ENCODE measurements around the gene PTPN1.
A peak's percentile ranks its signal among the peaks of the same experiment; 100 is the strongest.

Gene PTPN1

DNA sequence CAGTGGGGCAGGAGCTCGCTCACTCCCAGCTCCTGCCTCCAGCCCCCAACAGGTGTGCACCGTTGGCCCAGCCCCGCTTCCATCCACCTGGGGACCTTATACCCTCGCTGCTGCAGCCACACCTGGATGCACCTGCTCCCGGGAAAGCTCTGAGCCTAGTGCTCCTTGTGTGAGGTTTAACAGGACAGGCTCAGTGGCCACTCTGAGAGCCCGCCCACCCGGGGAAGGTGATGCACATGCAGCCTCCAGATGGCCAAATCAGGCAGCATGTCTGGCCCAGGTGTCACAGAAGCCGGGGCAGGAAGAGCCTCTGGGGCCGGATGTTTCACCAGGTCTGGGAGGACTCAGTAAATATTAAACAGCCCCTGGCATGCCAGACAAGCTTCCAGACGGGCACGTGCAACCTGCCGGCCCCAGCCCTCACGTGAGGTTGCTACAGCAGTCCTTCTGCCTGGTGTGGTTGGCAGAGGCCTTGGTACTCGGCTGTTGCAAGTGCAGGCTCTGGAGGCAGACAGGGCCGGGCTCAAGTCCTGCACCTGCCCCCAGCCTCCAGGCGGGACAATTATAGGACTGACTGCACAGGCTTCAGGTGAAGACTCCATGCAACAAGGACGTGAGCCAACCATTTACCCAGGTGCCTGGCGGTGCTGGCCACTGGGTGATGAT is 114.3 kb downstream of the PTPN1 start:
- 91 to 94% methylated on average over 18 of the region's 18 CpGs for WGBS, 2 experiments
- H3K27ac ChIP-seq (ENCODE audit: insufficient read depth, low read depth, low read length, poor library complexity, severe bottlenecking): no peak overlapping the region
- no peaks in the 10 kb centered on the region for H3K27me3 ChIP-seq (ENCODE audit: control insufficient read depth, insufficient read depth, low read length, poor library complexity, severe bottlenecking)
- H3K4me3 ChIP-seq (ENCODE audit: insufficient read depth, low read depth, low read length): no peak overlapping the region
- H3K36me3 ChIP-seq (ENCODE audit: control insufficient read depth, insufficient read depth, low read length): no peaks in the 10 kb centered on the region
- H3K4me1 ChIP-seq (ENCODE audit: control insufficient read depth, insufficient read depth, low read length): peaks cover 17% of the 10 kb centered on the region
- H3K9me3 ChIP-seq (ENCODE audit: control insufficient read depth, low read length): no peaks in the 10 kb centered on the region

DNA sequence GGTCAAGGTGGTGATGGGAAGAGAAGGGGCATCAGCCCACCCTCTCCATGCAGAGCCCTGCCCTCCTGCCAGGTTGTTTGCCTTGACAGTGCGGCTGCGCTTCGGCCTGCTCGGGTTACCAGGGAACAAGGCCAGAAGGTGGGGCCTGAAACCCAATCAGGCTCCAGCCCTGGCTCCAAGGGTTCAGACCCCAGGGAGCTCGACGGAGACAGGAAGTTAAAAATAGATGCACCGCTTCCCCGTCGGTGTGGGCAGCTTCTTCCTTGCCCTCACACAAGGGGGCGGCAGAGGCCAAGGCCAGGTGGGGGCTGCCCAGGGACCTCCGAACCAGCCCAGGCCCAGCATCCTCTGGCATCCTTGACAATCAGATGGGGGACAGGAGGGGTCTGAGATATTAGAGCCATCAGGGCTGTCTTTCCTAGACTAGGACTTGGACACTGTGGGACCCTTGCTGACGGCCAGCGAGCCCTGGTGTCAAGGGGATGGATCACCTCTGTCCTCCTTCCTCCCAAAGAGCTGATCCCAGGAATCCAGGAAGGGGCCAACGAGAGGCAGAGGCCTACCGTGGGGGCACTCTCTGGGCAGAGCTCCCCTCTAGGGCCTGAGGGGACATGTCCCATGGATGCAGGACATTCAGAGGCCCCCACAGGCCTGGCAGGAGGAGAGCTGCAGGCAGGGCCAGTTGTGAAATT is 115.9 kb downstream of the PTPN1 start:
- 41 to 42% methylated on average over 15 of the region's 15 CpGs for WGBS, 2 experiments
- Histone ChIP-seq H3K9me3 (ENCODE audit: control insufficient read depth, low read length) (no peaks in the 10 kb centered on the region), H3K36me3 (ENCODE audit: control insufficient read depth, insufficient read depth, low read length) (no peaks in the 10 kb centered on the region), H3K27me3 (ENCODE audit: control insufficient read depth, insufficient read depth, low read length, poor library complexity, severe bottlenecking) (no peaks in the 10 kb centered on the region), H3K4me1 (ENCODE audit: control insufficient read depth, insufficient read depth, low read length) (peaks cover 17% of the 10 kb centered on the region), H3K27ac (ENCODE audit: insufficient read depth, low read depth, low read length, poor library complexity, severe bottlenecking) (no peak overlapping the region), H3K4me3 (ENCODE audit: insufficient read depth, low read depth, low read length) (no peak overlapping the region)

DNA sequence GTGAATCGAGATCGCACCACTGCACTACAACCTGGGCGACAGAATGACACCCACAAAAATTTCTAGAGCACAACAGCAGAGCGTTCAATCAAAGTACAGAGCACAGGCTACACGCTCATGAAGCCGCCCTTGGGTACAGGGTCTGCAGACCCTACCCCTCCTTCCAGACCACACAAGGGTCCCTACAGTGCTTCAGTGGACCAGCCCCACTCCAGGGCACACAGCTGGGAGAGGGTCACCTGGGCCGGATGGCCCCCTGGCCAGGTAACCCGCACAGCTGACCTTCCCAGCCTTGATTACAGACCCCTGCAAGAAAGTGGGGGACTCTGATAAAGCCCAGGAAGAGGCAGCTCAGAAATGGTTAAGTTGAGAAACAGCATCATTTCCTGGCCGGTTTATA is 117.6 kb downstream of the PTPN1 start:
- Histone ChIP-seq H3K9me3 (ENCODE audit: control insufficient read depth, low read length) (no peaks in the 10 kb centered on the region), H3K36me3 (ENCODE audit: control insufficient read depth, insufficient read depth, low read length) (no peaks in the 10 kb centered on the region), H3K4me3 (ENCODE audit: insufficient read depth, low read depth, low read length) (no peak overlapping the region), H3K27me3 (ENCODE audit: control insufficient read depth, insufficient read depth, low read length, poor library complexity, severe bottlenecking) (no peaks in the 10 kb centered on the region), H3K4me1 (ENCODE audit: control insufficient read depth, insufficient read depth, low read length) (peaks cover 17% of the 10 kb centered on the region), H3K27ac (ENCODE audit: insufficient read depth, low read depth, low read length, poor library complexity, severe bottlenecking) (no peak overlapping the region)
- WGBS, 2 experiments: 86 to 88% methylated on average over 9 of the region's 9 CpGs

DNA sequence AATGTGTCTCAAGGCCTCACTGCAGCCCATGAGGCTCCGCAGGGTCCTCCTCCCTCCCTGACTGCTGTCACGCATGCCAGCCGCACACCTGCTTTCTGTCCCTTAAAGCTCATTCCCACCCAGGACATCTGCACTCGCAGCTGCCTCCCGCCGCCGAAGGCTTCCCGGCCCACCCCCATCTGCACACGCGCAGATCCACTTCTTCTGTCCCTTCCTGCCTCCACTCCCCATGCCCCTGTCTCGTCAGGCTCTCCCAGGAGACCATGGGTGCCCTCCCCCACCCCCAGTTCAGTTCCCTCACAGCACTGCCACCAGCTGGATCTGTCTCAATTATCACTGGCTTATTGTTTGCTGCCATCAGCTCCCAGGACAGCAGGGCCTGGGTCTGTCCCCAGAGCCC is 118.1 kb downstream of the PTPN1 start:
- Histone ChIP-seq H3K27me3 (ENCODE audit: control insufficient read depth, insufficient read depth, low read length, poor library complexity, severe bottlenecking) (no peaks in the 10 kb centered on the region), H3K4me1 (ENCODE audit: control insufficient read depth, insufficient read depth, low read length) (peaks cover 17% of the 10 kb centered on the region), H3K9me3 (ENCODE audit: control insufficient read depth, low read length) (no peaks in the 10 kb centered on the region), H3K4me3 (ENCODE audit: insufficient read depth, low read depth, low read length) (no peak overlapping the region), H3K27ac (ENCODE audit: insufficient read depth, low read depth, low read length, poor library complexity, severe bottlenecking) (peak overlapping the region; percentile 16), H3K36me3 (ENCODE audit: control insufficient read depth, insufficient read depth, low read length) (no peaks in the 10 kb centered on the region)
- WGBS, 2 experiments: 76% methylated on average over 11 of the region's 11 CpGs

DNA sequence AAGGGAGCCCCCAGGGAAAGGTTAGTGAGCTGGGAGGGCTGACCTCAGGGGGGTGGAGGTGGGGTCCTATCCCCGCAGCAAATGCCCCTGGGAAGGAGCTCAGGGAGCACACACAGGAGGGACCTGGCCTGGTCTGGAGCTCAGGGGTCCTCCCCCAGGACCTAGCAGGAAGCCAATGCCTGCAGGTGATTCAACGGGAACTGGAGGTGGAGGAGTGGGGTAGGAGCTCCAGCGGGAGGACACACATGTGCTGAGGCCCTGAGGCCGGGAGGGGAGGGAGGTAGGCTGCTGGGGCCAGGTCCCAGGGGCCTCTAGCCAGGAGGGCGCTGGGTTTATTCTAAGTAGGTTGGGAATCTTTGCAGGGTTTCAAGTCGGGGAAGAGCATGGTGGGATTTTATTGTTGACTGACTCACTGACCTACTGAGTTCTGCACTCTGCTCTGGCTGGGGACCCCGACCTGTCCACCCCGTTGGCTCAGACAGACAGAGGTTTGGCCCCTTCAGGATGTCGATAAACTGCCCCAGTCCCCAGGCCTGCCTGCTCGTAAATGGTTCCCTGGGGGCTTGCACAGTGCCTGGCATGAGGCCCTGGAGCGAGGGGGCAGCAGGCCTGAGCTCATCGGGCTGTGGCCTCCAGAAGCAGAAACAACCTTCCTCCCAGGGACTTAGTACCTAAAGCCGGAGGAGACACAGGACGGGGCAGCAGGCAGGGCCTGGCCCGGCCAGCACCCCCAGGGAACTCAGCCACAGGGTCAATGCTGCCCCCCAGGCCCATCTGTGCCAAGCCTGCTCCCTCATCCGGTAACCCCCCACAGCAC is 118.9 kb downstream of the PTPN1 start:
- whole genome bisulfite sequencing, 2 experiments: 87 to 88% methylated on average over 16 of the region's 16 CpGs
- H3K27me3 ChIP-seq (ENCODE audit: control insufficient read depth, insufficient read depth, low read length, poor library complexity, severe bottlenecking): no peaks in the 10 kb centered on the region
- H3K36me3 ChIP-seq (ENCODE audit: control insufficient read depth, insufficient read depth, low read length): no peaks in the 10 kb centered on the region
- H3K4me3 ChIP-seq (ENCODE audit: insufficient read depth, low read depth, low read length): no peak overlapping the region
- peaks cover 17% of the 10 kb centered on the region for H3K4me1 ChIP-seq (ENCODE audit: control insufficient read depth, insufficient read depth, low read length)
- H3K27ac ChIP-seq (ENCODE audit: insufficient read depth, low read depth, low read length, poor library complexity, severe bottlenecking): no peak overlapping the region
- no peaks in the 10 kb centered on the region for H3K9me3 ChIP-seq (ENCODE audit: control insufficient read depth, low read length)

DNA sequence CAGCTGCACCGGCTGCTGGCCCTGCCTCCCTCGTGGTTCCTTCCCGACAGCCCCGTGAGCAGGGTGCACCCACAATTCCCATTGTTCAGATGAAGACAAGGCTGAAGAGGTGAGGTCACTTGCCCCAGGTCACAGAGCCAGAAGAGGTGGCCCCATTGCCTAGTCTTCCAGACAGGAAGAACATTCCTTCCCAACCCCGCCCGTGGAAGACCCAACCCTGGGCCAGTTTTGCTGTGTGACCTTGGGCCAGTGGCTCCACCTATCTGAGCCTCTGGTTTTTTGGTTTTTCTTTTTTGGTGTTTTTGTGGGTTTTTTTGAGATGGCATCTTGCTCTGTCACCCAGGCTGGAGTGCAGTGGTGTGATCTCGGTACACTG is 119.5 kb downstream of the PTPN1 start:
- Histone ChIP-seq H3K27me3 (ENCODE audit: control insufficient read depth, insufficient read depth, low read length, poor library complexity, severe bottlenecking) (no peaks in the 10 kb centered on the region), H3K4me1 (ENCODE audit: control insufficient read depth, insufficient read depth, low read length) (peaks cover 17% of the 10 kb centered on the region), H3K4me3 (ENCODE audit: insufficient read depth, low read depth, low read length) (no peak overlapping the region), H3K36me3 (ENCODE audit: control insufficient read depth, insufficient read depth, low read length) (no peaks in the 10 kb centered on the region), H3K27ac (ENCODE audit: insufficient read depth, low read depth, low read length, poor library complexity, severe bottlenecking) (no peak overlapping the region), H3K9me3 (ENCODE audit: control insufficient read depth, low read length) (no peaks in the 10 kb centered on the region)
- WGBS, 2 experiments: 92 to 94% methylated on average over 7 of the region's 7 CpGs

DNA sequence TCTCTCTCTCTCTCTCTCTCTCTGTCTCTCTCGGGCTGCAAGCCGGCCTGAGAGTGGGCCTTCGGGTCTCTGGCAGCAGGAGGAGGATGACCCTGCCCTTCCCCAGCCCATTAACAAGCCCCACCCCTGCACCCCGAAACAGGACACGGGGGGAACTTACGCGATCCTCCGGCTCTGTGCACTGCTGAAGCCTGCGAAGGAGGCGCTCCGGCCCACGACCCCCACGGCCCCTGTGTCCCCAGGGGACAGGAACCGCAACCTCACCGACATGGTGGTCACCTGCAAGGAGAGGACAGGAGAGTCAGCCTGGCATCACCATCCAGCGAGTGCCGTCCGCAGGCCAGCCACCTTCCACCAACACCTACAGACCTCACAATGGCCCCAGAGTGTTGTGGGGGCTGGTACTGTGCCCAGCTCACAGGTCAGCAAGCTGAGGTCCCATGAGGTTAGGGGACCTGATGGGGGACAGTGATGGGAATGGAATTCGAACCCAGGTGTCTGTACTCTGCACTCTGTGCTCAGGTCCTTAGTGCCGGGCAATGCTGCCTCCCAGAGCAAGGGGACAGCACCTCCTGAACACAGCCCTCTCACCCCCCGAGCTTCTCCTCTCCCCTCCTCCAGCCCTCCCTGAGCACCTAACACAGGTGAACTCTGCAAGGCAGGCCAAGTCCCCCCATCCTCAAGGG is 120.5 kb downstream of the PTPN1 start:
- H3K9me3 ChIP-seq (ENCODE audit: control insufficient read depth, low read length): no peaks in the 10 kb centered on the region
- 93 to 94% methylated on average over 18 to 21 of the region's 21 CpGs for WGBS, 2 experiments

DNA sequence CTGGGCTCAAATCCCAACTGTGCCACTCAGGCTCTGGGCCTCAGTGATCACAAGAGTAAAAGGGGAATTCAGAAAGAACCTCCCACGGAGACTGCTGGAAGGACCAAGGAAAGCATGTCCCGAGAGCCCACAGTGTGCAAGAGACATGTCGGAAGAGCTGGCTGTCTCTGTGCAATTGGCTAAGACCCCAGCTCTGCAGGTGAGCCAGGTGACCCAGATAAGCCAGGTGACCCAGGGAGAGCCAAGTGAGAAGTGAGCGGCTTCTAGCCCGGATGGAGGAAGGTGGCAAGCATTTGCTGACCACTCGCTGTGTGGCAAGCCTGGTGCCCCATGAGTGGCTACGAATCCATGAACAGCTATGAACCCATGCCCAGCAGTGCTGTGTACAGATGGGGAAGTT is 122.1 kb downstream of the PTPN1 start:
- peaks cover 22% of the 10 kb centered on the region for H3K4me1 ChIP-seq (ENCODE audit: control insufficient read depth, insufficient read depth, low read length)
- 94 to 95% methylated on average over 7 of the region's 7 CpGs for WGBS, 2 experiments

More for the DNA sequence above, 120.5 kb downstream of the PTPN1 start:
- Histone ChIP-seq H3K27me3 (ENCODE audit: control insufficient read depth, insufficient read depth, low read length, poor library complexity, severe bottlenecking) (no peaks in the 10 kb centered on the region), H3K4me1 (ENCODE audit: control insufficient read depth, insufficient read depth, low read length) (peaks cover 17% of the 10 kb centered on the region), H3K27ac (ENCODE audit: insufficient read depth, low read depth, low read length, poor library complexity, severe bottlenecking) (no peak overlapping the region), H3K4me3 (ENCODE audit: insufficient read depth, low read depth, low read length) (no peak overlapping the region), H3K36me3 (ENCODE audit: control insufficient read depth, insufficient read depth, low read length) (no peaks in the 10 kb centered on the region)

DNA sequence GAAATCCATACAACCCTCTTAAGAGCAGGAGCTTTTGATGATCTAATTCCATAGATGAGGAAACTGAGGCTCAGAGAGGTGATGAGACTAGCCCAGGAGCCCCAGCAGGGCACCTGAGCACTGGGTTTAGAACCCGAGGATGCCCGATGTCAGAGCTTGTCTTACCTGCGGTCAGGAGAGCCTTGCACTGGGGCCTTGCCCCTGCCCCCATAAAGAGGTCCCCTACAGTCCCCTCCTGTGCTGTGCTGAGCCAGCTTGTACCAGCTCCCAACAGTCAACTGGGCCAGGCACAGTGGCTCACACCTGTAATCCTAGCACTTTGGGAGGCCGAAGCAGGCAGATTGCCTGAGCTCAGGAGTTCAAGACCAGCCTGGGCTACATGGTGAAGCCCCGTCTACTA is 122.5 kb downstream of the PTPN1 start:
- no peaks in the 10 kb centered on the region for H3K9me3 ChIP-seq (ENCODE audit: control insufficient read depth, low read length)
- peaks cover 24% of the 10 kb centered on the region for H3K4me1 ChIP-seq (ENCODE audit: control insufficient read depth, insufficient read depth, low read length)
- no peaks in the 10 kb centered on the region for H3K27me3 ChIP-seq (ENCODE audit: control insufficient read depth, insufficient read depth, low read length, poor library complexity, severe bottlenecking)
- no peak overlapping the region for H3K4me3 ChIP-seq (ENCODE audit: insufficient read depth, low read depth, low read length)
- H3K36me3 ChIP-seq (ENCODE audit: control insufficient read depth, insufficient read depth, low read length): no peaks in the 10 kb centered on the region
- no peak overlapping the region for H3K27ac ChIP-seq (ENCODE audit: insufficient read depth, low read depth, low read length, poor library complexity, severe bottlenecking)
- WGBS, 2 experiments: 91 to 92% methylated on average over 5 of the region's 5 CpGs

More for the DNA sequence above, 122.1 kb downstream of the PTPN1 start:
- Histone ChIP-seq H3K36me3 (ENCODE audit: control insufficient read depth, insufficient read depth, low read length) (no peaks in the 10 kb centered on the region), H3K9me3 (ENCODE audit: control insufficient read depth, low read length) (no peaks in the 10 kb centered on the region), H3K27me3 (ENCODE audit: control insufficient read depth, insufficient read depth, low read length, poor library complexity, severe bottlenecking) (no peaks in the 10 kb centered on the region), H3K27ac (ENCODE audit: insufficient read depth, low read depth, low read length, poor library complexity, severe bottlenecking) (no peak overlapping the region), H3K4me3 (ENCODE audit: insufficient read depth, low read depth, low read length) (no peak overlapping the region)

DNA sequence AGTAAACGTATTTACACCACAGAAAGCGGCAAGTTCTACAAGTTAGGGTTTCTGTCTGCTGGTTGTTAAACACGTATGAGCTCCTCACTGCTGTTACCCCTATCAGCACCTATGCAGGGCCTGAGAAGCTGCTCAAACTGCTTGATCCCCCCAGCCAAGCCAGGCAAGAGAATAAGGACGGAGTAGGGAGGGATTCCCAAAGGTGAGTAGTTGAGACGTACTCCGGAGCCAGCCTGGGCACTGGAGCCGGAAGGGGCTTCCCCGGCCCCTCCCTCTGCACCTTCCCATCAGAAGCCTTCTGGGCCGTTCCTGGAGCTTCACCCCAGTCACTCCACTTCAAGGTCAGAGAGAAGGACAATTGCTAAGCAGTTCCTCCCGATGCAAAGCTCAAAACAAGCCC is 123.2 kb downstream of the PTPN1 start:
- WGBS, 2 experiments: 93% methylated on average over 10 of the region's 10 CpGs

More for the DNA sequence above, 123.2 kb downstream of the PTPN1 start:
- no peaks in the 10 kb centered on the region for H3K36me3 ChIP-seq (ENCODE audit: control insufficient read depth, insufficient read depth, low read length)
- peaks cover 19% of the 10 kb centered on the region for H3K4me1 ChIP-seq (ENCODE audit: control insufficient read depth, insufficient read depth, low read length)
- no peak overlapping the region for H3K27ac ChIP-seq (ENCODE audit: insufficient read depth, low read depth, low read length, poor library complexity, severe bottlenecking)
- no peaks in the 10 kb centered on the region for H3K9me3 ChIP-seq (ENCODE audit: control insufficient read depth, low read length)
- H3K4me3 ChIP-seq (ENCODE audit: insufficient read depth, low read depth, low read length): no peak overlapping the region
- no peaks in the 10 kb centered on the region for H3K27me3 ChIP-seq (ENCODE audit: control insufficient read depth, insufficient read depth, low read length, poor library complexity, severe bottlenecking)
